ENCODE results near the gene CRHBP. TPM values are rescaled to one million over a fixed set of nuclear protein-coding genes. Genes with fewer than 3 reads are reported as not detected.

CRHBP gene
- total and polyA plus RNA-seq, 2 donors (not counting 3 experiments of a cell fraction or from before 2014, with no cell fraction given), result 0.08 to 0.51 TPM

- Histone ChIP-seq H3K9me1 (replicated peaks; ENCODE audit: control insufficient read depth, extremely low read depth, insufficient read depth, low read length) (no peaks in the 10 kb centered on the region), H3K27ac (ENCODE audit: insufficient read depth, low read depth, low read length) (no peak overlapping the region), H3K4me2 (ENCODE audit: insufficient read depth, low read length) (no peak overlapping the region), H4K20me1 (replicated peaks; ENCODE audit: control insufficient read depth, extremely low read depth, insufficient read depth, low read length) (no peaks in the 10 kb centered on the region), H3K27me3 (ENCODE audit: control insufficient read depth in 2 of 2, insufficient read depth in 2 of 2, low read length in 2 of 2) (peaks cover 3 to 5% of the 10 kb centered on the region in 2 experiments), H3K9ac (replicated peaks; ENCODE audit: extremely low read depth, insufficient read depth, low read length) (no peak overlapping the region), H3K36me3 (ENCODE audit: control insufficient read depth in 2 of 2, extremely low read depth in 1 of 2, insufficient read depth in 2 of 2, low read length in 2 of 2) (no peaks in the 10 kb centered on the region), H2AFZ (ENCODE audit: low read depth, low read length) (no peak overlapping the region), H3K79me2 (ENCODE audit: control insufficient read depth, insufficient read depth, low read length) (no peaks in the 10 kb centered on the region), H3K4me3 (replicated peaks in 1 of 3; ENCODE audit: insufficient read depth in 1 of 3, low read depth in 1 of 3, low read length in 3 of 3) (no peak overlapping the region), H3K4me1 (ENCODE audit: control insufficient read depth, extremely low read depth, insufficient read depth, low read length) (no peaks in the 10 kb centered on the region), H3K9me3 (replicated peaks; ENCODE audit: control insufficient read depth, insufficient read depth, low read length) (no peaks in the 10 kb centered on the region)
- ChIA-PET POLR2A (no interaction called here), CTCF (no interaction called here)
- dilution Hi-C loops (cut with MboI; ENCODE audit: extremely low pct_ligation_motif_present, low sequenced_read_pairs), result no loop called here
- intact Hi-C loops (cut with micrococcal nuclease), result no loop called here
- DNase-seq (ENCODE audit: low read depth, low spot score), result no peak
- no peak for FAIRE-seq
- no peak for TF ChIP-seq GATA2 (IDR thresholded peaks at IDR 0.05; ENCODE audit: insufficient read depth, insufficient read length, low read depth, low read length)
- TF ChIP-seq, protein P1, sequence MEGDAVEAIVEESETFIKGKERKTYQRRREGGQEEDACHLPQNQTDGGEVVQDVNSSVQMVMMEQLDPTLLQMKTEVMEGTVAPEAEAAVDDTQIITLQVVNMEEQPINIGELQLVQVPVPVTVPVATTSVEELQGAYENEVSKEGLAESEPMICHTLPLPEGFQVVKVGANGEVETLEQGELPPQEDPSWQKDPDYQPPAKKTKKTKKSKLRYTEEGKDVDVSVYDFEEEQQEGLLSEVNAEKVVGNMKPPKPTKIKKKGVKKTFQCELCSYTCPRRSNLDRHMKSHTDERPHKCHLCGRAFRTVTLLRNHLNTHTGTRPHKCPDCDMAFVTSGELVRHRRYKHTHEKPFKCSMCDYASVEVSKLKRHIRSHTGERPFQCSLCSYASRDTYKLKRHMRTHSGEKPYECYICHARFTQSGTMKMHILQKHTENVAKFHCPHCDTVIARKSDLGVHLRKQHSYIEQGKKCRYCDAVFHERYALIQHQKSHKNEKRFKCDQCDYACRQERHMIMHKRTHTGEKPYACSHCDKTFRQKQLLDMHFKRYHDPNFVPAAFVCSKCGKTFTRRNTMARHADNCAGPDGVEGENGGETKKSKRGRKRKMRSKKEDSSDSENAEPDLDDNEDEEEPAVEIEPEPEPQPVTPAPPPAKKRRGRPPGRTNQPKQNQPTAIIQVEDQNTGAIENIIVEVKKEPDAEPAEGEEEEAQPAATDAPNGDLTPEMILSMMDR (IDR thresholded peaks at IDR 0.05; ENCODE audit: extremely low read depth in 1 of 2, insufficient read depth in 1 of 2, low read depth in 1 of 2, low read length in 2 of 2), result no peak
- TF ChIP-seq POLR2A (IDR thresholded peaks at IDR 0.05; ENCODE audit: low read depth, low read length), result no peak
- no peak for TF ChIP-seq POLR2AphosphoS5 (IDR thresholded peaks at IDR 0.05; ENCODE audit: insufficient read depth, low read depth, low read length)
- no peak for TF ChIP-seq EZH2 (IDR thresholded peaks at IDR 0.05; ENCODE audit: borderline replicate concordance, low read depth, low read length, severe bottlenecking)
- TF ChIP-seq, protein P2, sequence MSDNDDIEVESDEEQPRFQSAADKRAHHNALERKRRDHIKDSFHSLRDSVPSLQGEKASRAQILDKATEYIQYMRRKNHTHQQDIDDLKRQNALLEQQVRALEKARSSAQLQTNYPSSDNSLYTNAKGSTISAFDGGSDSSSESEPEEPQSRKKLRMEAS (IDR thresholded peaks at IDR 0.05; ENCODE audit: insufficient read depth, insufficient read length), result no peak
- no peak for TF ChIP-seq MYC (IDR thresholded peaks at IDR 0.05; ENCODE audit: low read depth, low read length)
- no peak for TF ChIP-seq JUN (IDR thresholded peaks at IDR 0.05; ENCODE audit: borderline replicate concordance, insufficient read depth, insufficient read length, low read depth)
- no peak for TF ChIP-seq FOS (IDR thresholded peaks at IDR 0.05; ENCODE audit: borderline replicate concordance, insufficient read depth, low read length)
- no TSS peak for BruUV-seq (replicated peaks)
Observed at GRCh38 chr5:76946090-76946489, 6.8 kb upstream of the CRHBP start.
